ENCODE measurements around the gene METRN.

GRCh38 chr16:750485-750884 is 35.6 kb downstream of the METRN start:
- TF ChIP-seq, protein P1, sequence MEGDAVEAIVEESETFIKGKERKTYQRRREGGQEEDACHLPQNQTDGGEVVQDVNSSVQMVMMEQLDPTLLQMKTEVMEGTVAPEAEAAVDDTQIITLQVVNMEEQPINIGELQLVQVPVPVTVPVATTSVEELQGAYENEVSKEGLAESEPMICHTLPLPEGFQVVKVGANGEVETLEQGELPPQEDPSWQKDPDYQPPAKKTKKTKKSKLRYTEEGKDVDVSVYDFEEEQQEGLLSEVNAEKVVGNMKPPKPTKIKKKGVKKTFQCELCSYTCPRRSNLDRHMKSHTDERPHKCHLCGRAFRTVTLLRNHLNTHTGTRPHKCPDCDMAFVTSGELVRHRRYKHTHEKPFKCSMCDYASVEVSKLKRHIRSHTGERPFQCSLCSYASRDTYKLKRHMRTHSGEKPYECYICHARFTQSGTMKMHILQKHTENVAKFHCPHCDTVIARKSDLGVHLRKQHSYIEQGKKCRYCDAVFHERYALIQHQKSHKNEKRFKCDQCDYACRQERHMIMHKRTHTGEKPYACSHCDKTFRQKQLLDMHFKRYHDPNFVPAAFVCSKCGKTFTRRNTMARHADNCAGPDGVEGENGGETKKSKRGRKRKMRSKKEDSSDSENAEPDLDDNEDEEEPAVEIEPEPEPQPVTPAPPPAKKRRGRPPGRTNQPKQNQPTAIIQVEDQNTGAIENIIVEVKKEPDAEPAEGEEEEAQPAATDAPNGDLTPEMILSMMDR (conservative IDR thresholded peaks at IDR 0.05; ENCODE audit: low read length), result no peak
- no peak for TF ChIP-seq EZH2phosphoT487 (IDR thresholded peaks at IDR 0.05; ENCODE audit: borderline replicate concordance)

Data from Loucy (cell line).